Endodermal cell (in vitro differentiated cells): ENCODE data around the gene EI24. TPM values are rescaled to one million over a fixed set of nuclear protein-coding genes. Genes with fewer than 3 reads are reported as not detected.

Experiments used
- DNase-seq: peaks from one replicate; pipeline ENCODE4 v3.0.0-alpha.2; 2017
- H3K27ac ChIP-seq: 2 replicates; pipeline ENCODE4 v1.5.1; 2013; ENCODE audit warnings: mild to moderate bottlenecking, low read depth, low read length, moderate library complexity
- H3K27me3 ChIP-seq: 2 replicates; pipeline ENCODE4 v1.6.1; 2013; ENCODE audit warnings: mild to moderate bottlenecking, low read length, moderate library complexity; ENCODE audit not compliant: insufficient read depth, control insufficient read depth, poor library complexity, severe bottlenecking
- H3K36me3 ChIP-seq: 2 replicates; pipeline ENCODE4 v1.7.0; 2013; ENCODE audit warnings: mild to moderate bottlenecking, low read length, moderate library complexity; ENCODE audit not compliant: control insufficient read depth, insufficient read depth
- H3K4me1 ChIP-seq: one replicate; pipeline ENCODE4 v1.7.0; 2013; ENCODE audit warnings: low read length; ENCODE audit not compliant: control insufficient read depth, insufficient read depth
- H3K4me3 ChIP-seq: 2 replicates; pipeline ENCODE4 v1.5.1; 2013; ENCODE audit warnings: mild to moderate bottlenecking, low read length, moderate library complexity
- H3K9ac ChIP-seq: 2 replicates; pipeline ENCODE4 v1.6.1; 2013; ENCODE audit warnings: mild to moderate bottlenecking, low read length, moderate library complexity; ENCODE audit not compliant: poor library complexity, severe bottlenecking; ENCODE audit errors: extremely low read depth
- H3K9me3 ChIP-seq: 2 replicates; pipeline ENCODE4 v1.6.1; 2013; ENCODE audit warnings: mild to moderate bottlenecking, low read length, moderate library complexity; ENCODE audit not compliant: control insufficient read depth
- H3K27ac Mint-ChIP-seq: 2 replicates; pipeline ENCODE4 v1.8.0; 2020; ENCODE audit warnings: mixed read lengths
- H3K27me3 Mint-ChIP-seq: 2 replicates; pipeline ENCODE4 v1.8.0; 2021; ENCODE audit warnings: mild to moderate bottlenecking, mixed read lengths; ENCODE audit not compliant: insufficient read depth
- H3K36me3 Mint-ChIP-seq: 2 replicates; pipeline ENCODE4 v1.8.0; 2020; ENCODE audit warnings: low read depth, mixed read lengths
- H3K4me1 Mint-ChIP-seq: 2 replicates; pipeline ENCODE4 v1.8.0; 2020; ENCODE audit warnings: mixed read lengths
- H3K4me3 Mint-ChIP-seq: 2 replicates; pipeline ENCODE4 v1.8.0; 2020; ENCODE audit warnings: mild to moderate bottlenecking, moderate library complexity, mixed read lengths
- H3K9me3 Mint-ChIP-seq: 2 replicates; pipeline ENCODE4 v1.8.0; 2020; ENCODE audit warnings: mild to moderate bottlenecking, mixed read lengths
- WGBS, 2 experiments: methylation state at CpG; one replicate each; pipeline versions ENCODE4 v1.1.5 to v1.1.7; 2013; ENCODE audit warnings: missing lambda C conversion rate in 2 of 2, mixed read lengths in 1 of 2; ENCODE audit not compliant: insufficient coverage in 1 of 2, insufficient read length in 1 of 2; 5-methylcytosine and 5-hydroxymethylcytosine counted together
- total RNA-seq, 2 donors: library from RNA; stranded (reverse); fragmentation: NEBNext Ultra II Directional in 1 of 2; extraction: Animal tissue kit (Norgen Biotek cat#: 25700) in 1 of 2; gene quantifications; 2 replicates in 1 of 2; 3 replicates in 1 of 2; pipeline ENCODE4 v1.2.1, GENCODE V29; 2021
- TF ChIP-seq, protein P1 (sequence below): fragments of 200-600 bp; sonication (generic); conservative IDR thresholded peaks from 2 replicates; pipeline ENCODE4 v1.5.0; 2021; ENCODE audit warnings: antibody characterized with exemption, mild to moderate bottlenecking

The EI24 gene
- total RNA-seq, 2 donors from 2014 or later = 102 to 110 TPM

DNA sequence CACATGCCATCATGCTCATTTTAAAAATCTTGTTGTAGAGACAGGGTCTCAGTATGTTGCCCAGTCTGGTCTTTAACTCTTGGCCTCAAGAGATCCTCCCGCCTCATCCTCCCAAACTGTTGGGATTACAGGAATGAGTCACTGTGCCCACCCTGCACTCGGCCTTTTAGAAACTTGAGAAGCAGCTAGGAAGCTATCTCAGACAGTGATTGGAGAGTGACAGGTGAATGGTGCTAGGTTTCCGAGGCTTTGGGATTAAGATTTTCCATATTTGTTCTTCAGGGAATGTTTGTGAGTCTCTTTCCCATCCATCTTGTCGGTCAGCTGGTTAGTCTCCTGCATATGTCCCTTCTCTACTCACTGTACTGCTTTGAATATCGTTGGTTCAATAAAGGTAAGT lies 10.5 kb downstream of the EI24 start:
- no peak overlapping the region for H3K4me3 ChIP-seq
- H3K27me3 Mint-ChIP-seq = no peaks in the 10 kb centered on the region
- H3K36me3 Mint-ChIP-seq = peaks cover 66% of the 10 kb centered on the region
- no peaks in the 10 kb centered on the region for H3K9me3 ChIP-seq
- DNase-seq = no peak
- peaks cover 93% of the 10 kb centered on the region for H3K36me3 ChIP-seq
- no peak overlapping the region for H3K27ac Mint-ChIP-seq
- WGBS, 2 experiments = 96 to 98% methylated on average over 5 of the region's 5 CpGs
- no peaks in the 10 kb centered on the region for H3K4me1 Mint-ChIP-seq
- TF ChIP-seq, protein P1, sequence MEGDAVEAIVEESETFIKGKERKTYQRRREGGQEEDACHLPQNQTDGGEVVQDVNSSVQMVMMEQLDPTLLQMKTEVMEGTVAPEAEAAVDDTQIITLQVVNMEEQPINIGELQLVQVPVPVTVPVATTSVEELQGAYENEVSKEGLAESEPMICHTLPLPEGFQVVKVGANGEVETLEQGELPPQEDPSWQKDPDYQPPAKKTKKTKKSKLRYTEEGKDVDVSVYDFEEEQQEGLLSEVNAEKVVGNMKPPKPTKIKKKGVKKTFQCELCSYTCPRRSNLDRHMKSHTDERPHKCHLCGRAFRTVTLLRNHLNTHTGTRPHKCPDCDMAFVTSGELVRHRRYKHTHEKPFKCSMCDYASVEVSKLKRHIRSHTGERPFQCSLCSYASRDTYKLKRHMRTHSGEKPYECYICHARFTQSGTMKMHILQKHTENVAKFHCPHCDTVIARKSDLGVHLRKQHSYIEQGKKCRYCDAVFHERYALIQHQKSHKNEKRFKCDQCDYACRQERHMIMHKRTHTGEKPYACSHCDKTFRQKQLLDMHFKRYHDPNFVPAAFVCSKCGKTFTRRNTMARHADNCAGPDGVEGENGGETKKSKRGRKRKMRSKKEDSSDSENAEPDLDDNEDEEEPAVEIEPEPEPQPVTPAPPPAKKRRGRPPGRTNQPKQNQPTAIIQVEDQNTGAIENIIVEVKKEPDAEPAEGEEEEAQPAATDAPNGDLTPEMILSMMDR = no peak
- H3K4me1 ChIP-seq = no peaks in the 10 kb centered on the region
- H3K27ac ChIP-seq = no peak overlapping the region
- no peaks in the 10 kb centered on the region for H3K9me3 Mint-ChIP-seq
- H3K27me3 ChIP-seq = no peaks in the 10 kb centered on the region
- no peak overlapping the region for H3K9ac ChIP-seq
- no peak overlapping the region for H3K4me3 Mint-ChIP-seq

DNA sequence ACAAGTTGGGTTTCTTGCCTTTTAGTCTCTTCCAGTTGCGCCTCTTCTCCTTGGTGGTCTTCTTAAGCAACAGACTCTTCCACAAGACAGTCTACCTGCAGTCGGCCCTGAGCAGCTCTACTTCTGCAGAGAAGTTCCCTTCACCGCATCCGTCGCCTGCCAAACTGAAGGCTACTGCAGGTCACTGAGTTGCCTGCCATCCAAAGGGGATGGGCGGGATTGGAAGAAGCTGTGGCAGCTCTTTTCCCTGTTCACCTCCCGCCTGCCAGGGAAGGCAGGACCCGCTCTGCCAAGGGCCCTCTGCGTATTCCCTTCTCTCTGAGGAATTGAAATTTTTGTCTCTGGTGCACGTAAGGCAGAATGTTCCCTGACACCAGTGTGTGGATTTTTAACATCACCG lies 14.2 kb downstream of the EI24 start:
- H3K27me3 Mint-ChIP-seq = no peaks in the 10 kb centered on the region
- H3K36me3 Mint-ChIP-seq = peaks cover 41% of the 10 kb centered on the region
- Histone ChIP-seq H3K9me3 (no peaks in the 10 kb centered on the region), H3K4me1 (no peaks in the 10 kb centered on the region), H3K36me3 (peaks cover 60% of the 10 kb centered on the region), H3K9ac (no peak overlapping the region), H3K27me3 (no peaks in the 10 kb centered on the region), H3K27ac (no peak overlapping the region), H3K4me3 (no peak overlapping the region)
- no peaks in the 10 kb centered on the region for H3K9me3 Mint-ChIP-seq
- 96% methylated on average over 6 to 11 of the region's 11 CpGs for WGBS, 2 experiments
- TF ChIP-seq, protein P1 = no peak
- no peak overlapping the region for H3K27ac Mint-ChIP-seq
- H3K4me1 Mint-ChIP-seq = peaks cover 11% of the 10 kb centered on the region
- DNase-seq = no peak
- no peak overlapping the region for H3K4me3 Mint-ChIP-seq

DNA sequence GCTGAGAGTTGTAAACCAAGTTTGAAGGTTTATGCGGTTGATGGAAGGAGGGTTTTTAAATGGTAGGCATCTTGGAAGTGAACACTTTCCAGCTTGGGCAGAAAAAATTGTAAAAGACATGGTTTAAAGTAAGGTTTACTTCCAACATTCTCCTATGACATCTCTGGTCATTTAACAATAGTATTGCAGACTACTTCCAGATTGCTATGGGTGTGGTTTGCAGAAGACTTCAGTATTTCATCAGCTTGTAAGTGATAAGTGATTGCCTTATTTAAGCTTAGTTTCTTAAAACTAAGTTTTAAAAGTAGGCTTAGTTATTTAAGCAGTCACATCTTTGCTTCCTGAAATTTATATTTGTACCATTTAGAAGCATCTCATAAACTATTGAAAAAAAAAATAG lies 16.2 kb downstream of the EI24 start:
- H3K27me3 Mint-ChIP-seq = no peaks in the 10 kb centered on the region
- no peak overlapping the region for H3K4me3 Mint-ChIP-seq
- H3K27ac Mint-ChIP-seq = no peak overlapping the region
- no peak overlapping the region for H3K4me3 ChIP-seq
- H3K4me1 ChIP-seq = no peaks in the 10 kb centered on the region
- H3K9ac ChIP-seq = no peak overlapping the region
- H3K9me3 ChIP-seq = no peaks in the 10 kb centered on the region
- H3K27ac ChIP-seq = no peak overlapping the region
- TF ChIP-seq, protein P1 = no peak
- H3K27me3 ChIP-seq = no peaks in the 10 kb centered on the region
- peaks cover 40% of the 10 kb centered on the region for H3K36me3 ChIP-seq
- no peak for DNase-seq
- no peaks in the 10 kb centered on the region for H3K9me3 Mint-ChIP-seq
- H3K4me1 Mint-ChIP-seq = peaks cover 12% of the 10 kb centered on the region
- 96 to 100% methylated on average over 1 of the region's 1 CpG for WGBS, 2 experiments
- peaks cover 29% of the 10 kb centered on the region for H3K36me3 Mint-ChIP-seq
